22Rv1 (cell line): Measurements from ENCODE around the gene LATS2.
A peak's percentile ranks its signal among the peaks of the same experiment; 100 is the strongest.
"Not testable (repeated sequence)": the region's sequence is repeated elsewhere in the genome, so short reads cannot be mapped to it uniquely, and the experiment has no call there.

Experiments used
- H3K27ac ChIP-seq: fragments of 450-650 bp; 2 replicates; pipeline ENCODE4 v1.5.1; 2017
- ZFX ChIP-seq: fragments of 450-650 bp; IDR thresholded peaks from 2 replicates; pipeline ENCODE4 v1.6.1; 2017; ENCODE audit warnings: antibody characterized with exemption, borderline replicate concordance
- TF ChIP-seq, protein P1 (sequence below): fragments of 450-650 bp; IDR thresholded peaks from 2 replicates; pipeline ENCODE4 v1.5.1; 2017; ENCODE audit warnings: mild to moderate bottlenecking

The LATS2 gene

DNA sequence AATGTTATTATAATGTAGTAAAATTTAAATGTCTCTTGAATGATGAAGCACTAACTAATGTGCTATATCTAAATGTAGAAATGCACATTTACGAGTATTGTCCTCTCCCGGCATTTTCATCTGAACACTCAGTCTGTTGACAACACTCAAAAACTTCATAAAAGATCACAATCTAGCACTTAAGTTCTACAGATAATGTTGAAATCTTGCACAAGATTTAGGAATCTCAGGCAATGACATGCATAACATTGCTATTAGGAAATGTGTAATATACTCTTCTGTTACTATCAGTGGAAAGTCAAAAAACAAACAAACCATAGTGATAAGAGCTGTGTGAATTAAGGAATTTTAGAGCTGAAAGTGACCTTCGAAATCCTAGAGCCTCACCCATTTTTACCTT, 121.3 kb downstream of the LATS2 start:
- H3K27ac ChIP-seq = no peak overlapping the region

DNA sequence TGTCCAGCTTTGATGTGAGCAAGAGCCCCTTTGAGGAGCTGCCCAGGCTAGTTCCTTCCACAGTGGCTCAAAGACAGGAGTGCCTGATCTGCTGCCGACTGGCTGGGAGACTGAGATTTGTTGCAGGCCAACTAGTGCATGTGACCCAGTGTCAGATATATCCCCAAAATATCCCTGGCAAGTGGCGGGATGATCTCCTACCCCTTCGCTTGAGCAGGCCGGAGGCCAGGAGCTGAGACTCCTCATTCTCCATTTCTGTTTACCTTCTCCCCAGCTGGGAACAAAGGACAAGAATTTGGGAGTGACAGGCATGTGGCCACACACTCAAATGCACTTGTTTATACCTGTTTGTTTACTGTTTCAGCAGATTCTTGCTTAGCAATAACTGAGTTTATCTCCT, 121.7 kb downstream of the LATS2 start:
- H3K27ac ChIP-seq = no peak overlapping the region
- no peak for TF ChIP-seq ZFX
- TF ChIP-seq, protein P1, sequence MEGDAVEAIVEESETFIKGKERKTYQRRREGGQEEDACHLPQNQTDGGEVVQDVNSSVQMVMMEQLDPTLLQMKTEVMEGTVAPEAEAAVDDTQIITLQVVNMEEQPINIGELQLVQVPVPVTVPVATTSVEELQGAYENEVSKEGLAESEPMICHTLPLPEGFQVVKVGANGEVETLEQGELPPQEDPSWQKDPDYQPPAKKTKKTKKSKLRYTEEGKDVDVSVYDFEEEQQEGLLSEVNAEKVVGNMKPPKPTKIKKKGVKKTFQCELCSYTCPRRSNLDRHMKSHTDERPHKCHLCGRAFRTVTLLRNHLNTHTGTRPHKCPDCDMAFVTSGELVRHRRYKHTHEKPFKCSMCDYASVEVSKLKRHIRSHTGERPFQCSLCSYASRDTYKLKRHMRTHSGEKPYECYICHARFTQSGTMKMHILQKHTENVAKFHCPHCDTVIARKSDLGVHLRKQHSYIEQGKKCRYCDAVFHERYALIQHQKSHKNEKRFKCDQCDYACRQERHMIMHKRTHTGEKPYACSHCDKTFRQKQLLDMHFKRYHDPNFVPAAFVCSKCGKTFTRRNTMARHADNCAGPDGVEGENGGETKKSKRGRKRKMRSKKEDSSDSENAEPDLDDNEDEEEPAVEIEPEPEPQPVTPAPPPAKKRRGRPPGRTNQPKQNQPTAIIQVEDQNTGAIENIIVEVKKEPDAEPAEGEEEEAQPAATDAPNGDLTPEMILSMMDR = no peak

More for the DNA sequence above, 121.3 kb downstream of the LATS2 start:
- no peak for TF ChIP-seq ZFX

DNA sequence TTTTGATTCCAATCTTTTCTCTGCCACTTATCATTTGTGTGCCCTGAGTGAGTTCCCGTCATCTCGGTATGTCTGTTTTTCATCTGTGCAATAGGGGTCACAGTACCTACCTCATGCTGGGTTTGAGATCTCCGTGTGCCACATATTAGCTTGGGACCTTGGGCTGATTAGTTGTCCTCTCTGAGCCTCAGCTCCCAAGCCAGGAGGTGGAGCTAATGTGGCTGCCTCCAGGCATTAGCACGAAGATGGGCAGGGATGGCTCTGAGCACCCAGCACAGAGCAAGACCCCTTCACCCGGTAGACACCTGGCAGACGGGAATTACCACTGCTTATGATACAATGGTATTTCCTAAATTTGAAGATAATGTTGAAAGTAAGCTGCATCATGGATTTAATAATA, 123.1 kb downstream of the LATS2 start:
- no peak for TF ChIP-seq ZFX
- TF ChIP-seq, protein P1 = no peak
- H3K27ac ChIP-seq = no peak overlapping the region

DNA sequence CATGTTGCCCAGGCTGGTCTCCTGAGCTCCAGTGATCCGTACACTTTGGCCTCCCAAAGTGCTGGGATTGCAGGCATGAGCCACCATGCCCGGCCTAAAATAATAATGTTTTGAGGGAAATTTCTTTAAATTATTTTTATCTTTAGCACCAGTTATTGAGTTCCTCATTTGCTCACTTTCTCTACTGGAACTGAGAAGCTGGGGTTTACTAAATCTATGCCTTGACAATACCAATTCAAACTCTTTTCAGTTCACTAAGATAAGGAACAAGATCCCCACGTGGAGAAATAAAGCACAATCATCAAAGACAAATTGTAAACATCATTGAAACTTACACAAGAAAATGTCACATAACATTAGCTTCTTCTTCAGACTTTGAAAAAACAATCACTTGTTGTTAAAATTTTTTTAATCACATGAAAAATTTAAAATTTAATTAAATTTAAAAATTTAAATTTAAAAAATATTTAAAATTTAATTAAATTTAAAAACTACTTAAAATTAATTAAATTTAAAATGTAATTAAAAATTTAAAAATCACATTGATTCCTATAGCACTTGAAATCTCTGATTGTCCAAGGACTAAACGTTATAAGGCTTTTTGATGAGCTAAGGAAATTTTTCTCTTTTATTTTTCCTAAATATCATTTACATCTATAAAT, 133.7 kb downstream of the LATS2 start:
- no peak overlapping the region for H3K27ac ChIP-seq
- no peak for TF ChIP-seq ZFX
- TF ChIP-seq, protein P1 = no peak

DNA sequence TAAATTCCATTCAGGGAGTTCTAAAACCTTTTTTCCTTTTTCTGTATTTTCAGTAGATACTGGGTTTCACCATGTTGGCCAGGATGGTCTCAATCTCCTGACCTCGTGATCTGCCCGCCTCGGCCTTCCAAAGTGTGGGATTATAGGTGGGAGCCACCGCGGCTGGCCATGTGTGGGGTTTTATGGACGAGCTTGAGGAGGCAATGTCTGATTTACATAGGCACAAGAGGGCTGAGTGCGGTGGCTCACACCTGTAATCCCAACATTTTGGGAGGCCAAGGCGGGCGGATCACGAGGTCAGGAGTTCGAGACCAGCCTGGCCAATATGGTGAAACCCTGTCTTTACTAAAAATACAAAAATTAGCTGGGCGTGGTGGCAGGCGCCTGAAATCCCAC, 136.0 kb downstream of the LATS2 start:
- not testable (repeated sequence) for H3K27ac ChIP-seq

DNA sequence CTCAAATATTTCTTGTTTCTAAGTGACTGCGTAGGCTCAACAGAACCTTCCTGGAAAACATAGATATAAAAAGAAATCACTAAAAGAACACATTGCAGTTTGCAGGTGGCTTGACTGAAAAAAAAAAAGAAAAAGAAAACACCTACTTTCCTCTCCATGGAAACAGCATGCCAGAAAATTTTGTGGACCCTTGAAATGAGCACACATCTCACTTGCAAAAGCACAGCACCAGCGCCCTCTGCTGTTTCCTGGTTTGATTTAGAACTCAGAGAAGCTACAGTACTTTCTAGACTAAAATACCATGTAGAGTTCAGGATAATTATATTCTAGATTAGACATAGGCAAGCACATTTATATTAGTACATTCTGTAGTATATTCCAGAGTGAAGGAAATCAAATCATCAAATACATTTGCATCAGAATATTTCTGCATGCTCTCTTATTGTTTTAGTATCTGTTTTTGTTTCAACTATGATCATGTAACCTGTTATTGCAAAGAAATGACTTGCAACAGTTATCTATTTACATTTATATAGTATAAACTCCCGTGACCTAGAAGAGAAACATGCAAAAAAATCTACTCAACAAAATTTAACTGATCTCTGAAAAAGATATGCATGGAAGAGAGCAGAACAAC, 136.5 kb downstream of the LATS2 start:
- no peak overlapping the region for H3K27ac ChIP-seq
- no peak for TF ChIP-seq ZFX
- TF ChIP-seq, protein P1 = peak; percentile 93

DNA sequence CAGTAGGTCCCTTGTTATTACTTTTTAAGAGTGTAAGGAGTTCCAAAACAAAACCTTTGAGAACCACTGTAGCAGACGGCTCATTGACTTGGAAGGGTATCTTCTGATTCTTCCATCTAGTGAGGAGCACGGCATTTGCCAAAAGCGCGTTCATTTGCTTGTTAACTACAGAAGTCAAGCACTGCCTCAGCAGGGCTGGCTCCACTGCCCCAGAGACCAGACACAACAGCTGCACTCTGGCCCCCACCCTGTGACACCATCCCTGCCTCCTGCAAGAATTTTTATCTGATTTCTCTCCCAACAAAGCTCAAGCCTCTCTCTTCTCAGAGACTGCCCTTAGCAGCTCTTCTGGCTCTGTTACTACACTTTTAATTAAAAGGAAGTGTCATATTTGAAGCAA, 138.1 kb downstream of the LATS2 start:
- H3K27ac ChIP-seq = no peak overlapping the region
- TF ChIP-seq, protein P1 = no peak
- no peak for TF ChIP-seq ZFX
